OCI-LY3 (cell line): ENCODE data around the gene TBCK.

Experiments used
- CTCF ChIP-seq: fragments of 200-600, 300-600 bp; sonication (generic); IDR thresholded peaks from 2 replicates; pipeline ENCODE4 v1.5.1; 2014; ENCODE audit warnings: antibody characterized with exemption, low read length, low read depth
- EZH2phosphoT487 ChIP-seq: fragments of 200-600 bp; shearing (Covaris generic); IDR thresholded peaks from 2 replicates; pipeline ENCODE4 v1.6.1; 2018; ENCODE audit warnings: antibody characterized with exemption, mixed run types, low read depth

- TF ChIP-seq CTCF (no peak), EZH2phosphoT487 (no peak)
Measured at GRCh38 chr4:106247600-106247999, 68.4 kb downstream of the TBCK start.
